ENCODE measurements around the gene VPS18. TPM values are rescaled to one million over a fixed set of nuclear protein-coding genes. Genes with fewer than 3 reads are reported as not detected.

The VPS18 gene
- total and polyA plus RNA-seq, 2 experiments from 2014 or later, result 15.8 to 32.7 TPM

- H2AFZ ChIP-seq, result no peak overlapping the region
- no peak overlapping the region for H3K4me3 ChIP-seq
- no peaks in the 10 kb centered on the region for H3K27me3 ChIP-seq (replicated peaks; ENCODE audit: insufficient read depth)
- WGBS, 2 experiments (ENCODE audit: low coverage in 1 of 2, low lambda C conversion rate in 2 of 2, missing lambda C conversion rate in 2 of 2), result 89 to 93% methylated on average over 34 of the region's 36 CpGs
- in situ Hi-C loops (cut with MboI), result loop anchor here (10.0 kb wide), 1 partner anchor 124 kb away; no protein-coding TSS in a partner anchor
- peaks cover 9% of the 10 kb centered on the region; the same call in 1 of the 2 replicates for H3K36me3 ChIP-seq (ENCODE audit: low read depth)
- no peak overlapping the region for H3K27ac ChIP-seq
- H3K79me2 ChIP-seq (ENCODE audit: insufficient read depth), result peaks cover 55% of the 10 kb centered on the region
- H3F3A ChIP-seq (ENCODE audit: insufficient read depth), result peaks cover 19% of the 10 kb centered on the region
- TF ChIP-seq EZH2 (IDR thresholded peaks at IDR 0.05; ENCODE audit: insufficient read depth, poor library complexity, severe bottlenecking), result no peak
- no peak for TF ChIP-seq EZH2phosphoT487 (IDR thresholded peaks at IDR 0.05; ENCODE audit: insufficient read depth, low read depth)
- no peaks in the 10 kb centered on the region for H4K20me1 ChIP-seq (ENCODE audit: insufficient read depth)
- no peaks in the 10 kb centered on the region for H3K9me3 ChIP-seq (ENCODE audit: low read depth)
- no peaks in the 10 kb centered on the region for H3K9me2 ChIP-seq (ENCODE audit: insufficient read depth)
- H3K9ac ChIP-seq, result no peak overlapping the region
- no peak overlapping the region for H3K4me2 ChIP-seq (ENCODE audit: unreplicated experiment)
- H3K4me1 ChIP-seq (ENCODE audit: insufficient read depth), result 0 out of 2 replicates have a peak, but pooled peaks cover 5% of the 10 kb centered on the region
- no peak for DNase-seq
Observed at GRCh38 chr15:40900256-40901052, 6.2 kb downstream of the VPS18 start.

DNA sequence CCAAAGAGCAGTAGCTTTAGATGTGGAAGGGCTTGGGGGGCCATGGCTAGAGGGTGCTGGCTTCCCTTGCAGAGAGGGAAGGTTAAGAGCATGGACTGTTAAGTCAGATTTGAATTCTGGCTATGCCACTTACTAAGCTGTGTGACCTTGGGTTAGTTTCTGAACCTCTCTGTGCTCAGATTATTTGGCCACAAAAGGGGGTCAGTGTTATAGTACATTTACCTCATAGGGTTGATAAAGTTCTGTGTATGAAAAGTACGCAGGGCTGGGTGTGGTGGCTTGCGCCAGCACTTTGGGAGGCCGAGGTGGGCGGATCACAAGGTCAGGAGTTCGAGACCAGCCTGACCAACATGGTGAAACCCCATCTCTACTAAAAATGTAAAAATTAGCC lies 6.8 kb downstream of the VPS18 start:
- Histone ChIP-seq H3K4me1 (ENCODE audit: insufficient read depth) (peaks cover 5% of the 10 kb centered on the region), H3K4me2 (ENCODE audit: unreplicated experiment) (no peak overlapping the region), H3K36me3 (ENCODE audit: low read depth) (peaks cover 9% of the 10 kb centered on the region; the same call in 1 of the 2 replicates), H3K27me3 (replicated peaks; ENCODE audit: insufficient read depth) (no peaks in the 10 kb centered on the region), H3K27ac (no peak overlapping the region), H3K79me2 (ENCODE audit: insufficient read depth) (peaks cover 49% of the 10 kb centered on the region), H3K9ac (no peak overlapping the region), H4K20me1 (ENCODE audit: insufficient read depth) (no peaks in the 10 kb centered on the region), H2AFZ (no peak overlapping the region), H3K4me3 (no peak overlapping the region), H3K9me2 (ENCODE audit: insufficient read depth) (no peaks in the 10 kb centered on the region), H3F3A (ENCODE audit: insufficient read depth) (peaks cover 24% of the 10 kb centered on the region), H3K9me3 (ENCODE audit: low read depth) (no peaks in the 10 kb centered on the region)
- in situ Hi-C loops (cut with MboI), result loop anchor here (10.0 kb wide), 1 partner anchor 124 kb away; no protein-coding TSS in a partner anchor
- no peak for DNase-seq
- 70 to 77% methylated on average over 5 of the region's 5 CpGs for WGBS, 2 experiments (ENCODE audit: low coverage in 1 of 2, low lambda C conversion rate in 2 of 2, missing lambda C conversion rate in 2 of 2)
- TF ChIP-seq EZH2 (IDR thresholded peaks at IDR 0.05; ENCODE audit: insufficient read depth, poor library complexity, severe bottlenecking) (no peak), EZH2phosphoT487 (IDR thresholded peaks at IDR 0.05; ENCODE audit: insufficient read depth, low read depth) (no peak)

- Histone ChIP-seq H3K9ac (no peak overlapping the region), H3F3A (ENCODE audit: insufficient read depth) (peaks cover 24% of the 10 kb centered on the region), H3K4me3 (no peak overlapping the region), H4K20me1 (ENCODE audit: insufficient read depth) (no peaks in the 10 kb centered on the region), H3K9me2 (ENCODE audit: insufficient read depth) (no peaks in the 10 kb centered on the region), H3K27ac (no peak overlapping the region), H3K36me3 (ENCODE audit: low read depth) (peaks cover 6% of the 10 kb centered on the region; the same call in 1 of the 2 replicates), H3K4me1 (ENCODE audit: insufficient read depth) (peaks cover 13% of the 10 kb centered on the region), H2AFZ (no peak overlapping the region), H3K79me2 (ENCODE audit: insufficient read depth) (peaks cover 30% of the 10 kb centered on the region), H3K27me3 (replicated peaks; ENCODE audit: insufficient read depth) (no peaks in the 10 kb centered on the region), H3K4me2 (ENCODE audit: unreplicated experiment) (no peak overlapping the region), H3K9me3 (ENCODE audit: low read depth) (no peaks in the 10 kb centered on the region)
- WGBS, 2 experiments (ENCODE audit: low coverage in 1 of 2, low lambda C conversion rate in 2 of 2, missing lambda C conversion rate in 2 of 2), result 82 to 86% methylated on average over 28 to 33 of the region's 33 CpGs
- in situ Hi-C loops (cut with MboI), result loop anchor here (10.0 kb wide), 1 partner anchor 122 kb away; no protein-coding TSS in a partner anchor
- DNase-seq, result no peak
- TF ChIP-seq EZH2 (IDR thresholded peaks at IDR 0.05; ENCODE audit: insufficient read depth, poor library complexity, severe bottlenecking) (no peak), EZH2phosphoT487 (IDR thresholded peaks at IDR 0.05; ENCODE audit: insufficient read depth, low read depth) (no peak)
Observed at GRCh38 chr15:40902605-40903561, 8.6 kb downstream of the VPS18 start.

- Histone ChIP-seq H3K36me3 (ENCODE audit: low read depth) (no peaks in the 10 kb centered on the region; the same call in 1 of the 2 replicates), H3F3A (ENCODE audit: insufficient read depth) (peaks cover 28% of the 10 kb centered on the region), H3K4me3 (no peak overlapping the region), H3K79me2 (ENCODE audit: insufficient read depth) (peaks cover 22% of the 10 kb centered on the region), H3K27me3 (replicated peaks; ENCODE audit: insufficient read depth) (no peaks in the 10 kb centered on the region), H3K4me1 (ENCODE audit: insufficient read depth) (peaks cover 14% of the 10 kb centered on the region), H3K9me2 (ENCODE audit: insufficient read depth) (no peaks in the 10 kb centered on the region), H3K9me3 (ENCODE audit: low read depth) (no peaks in the 10 kb centered on the region), H2AFZ (no peak overlapping the region), H4K20me1 (ENCODE audit: insufficient read depth) (no peaks in the 10 kb centered on the region), H3K27ac (no peak overlapping the region), H3K9ac (no peak overlapping the region), H3K4me2 (ENCODE audit: unreplicated experiment) (no peak overlapping the region)
- in situ Hi-C loops (cut with MboI), result loop anchor here (10.0 kb wide), 1 partner anchor 120 kb away; no protein-coding TSS in a partner anchor
- no peak for DNase-seq
- WGBS, 2 experiments (ENCODE audit: low coverage in 1 of 2, low lambda C conversion rate in 2 of 2, missing lambda C conversion rate in 2 of 2), result 63 to 65% methylated on average over 6 to 7 of the region's 7 CpGs
- TF ChIP-seq EZH2phosphoT487 (IDR thresholded peaks at IDR 0.05; ENCODE audit: insufficient read depth, low read depth) (no peak), EZH2 (IDR thresholded peaks at IDR 0.05; ENCODE audit: insufficient read depth, poor library complexity, severe bottlenecking) (no peak)
Observed at GRCh38 chr15:40904552-40905201, 10.4 kb downstream of the VPS18 start.

Measured in GM23248 (cell line).